ENCODE results near the gene ODC1.

DNA sequence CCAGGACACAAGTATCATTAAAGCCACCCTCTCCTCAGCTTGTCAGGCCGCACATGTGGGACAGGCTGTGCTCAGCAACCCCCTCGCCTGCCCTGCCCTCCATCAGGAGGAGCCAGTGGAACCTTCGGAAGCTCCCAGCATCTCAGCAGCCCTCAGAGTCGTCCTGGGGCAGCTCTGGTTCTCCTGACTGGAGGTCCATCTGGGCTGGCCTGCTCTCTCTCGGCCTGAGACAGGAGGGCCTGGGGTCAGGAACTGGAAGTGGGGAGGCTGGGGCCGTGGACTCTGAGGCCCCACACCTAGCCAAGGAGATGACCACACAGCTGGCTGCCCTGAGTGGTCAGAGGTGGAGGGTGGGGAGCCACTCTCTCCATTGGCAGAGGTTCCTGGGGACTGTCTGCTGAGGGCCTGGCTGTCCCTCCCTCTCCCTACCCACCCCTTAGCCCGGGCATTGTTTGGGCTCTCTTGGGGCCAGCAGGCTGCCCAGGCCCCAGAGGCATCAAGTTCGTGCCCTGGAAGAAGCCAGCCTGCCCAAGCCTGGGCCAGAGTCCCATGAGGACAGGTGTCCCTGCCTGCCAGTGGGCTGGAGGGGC is 23.1 kb downstream of the ODC1 start:
- TF ChIP-seq, protein P1, sequence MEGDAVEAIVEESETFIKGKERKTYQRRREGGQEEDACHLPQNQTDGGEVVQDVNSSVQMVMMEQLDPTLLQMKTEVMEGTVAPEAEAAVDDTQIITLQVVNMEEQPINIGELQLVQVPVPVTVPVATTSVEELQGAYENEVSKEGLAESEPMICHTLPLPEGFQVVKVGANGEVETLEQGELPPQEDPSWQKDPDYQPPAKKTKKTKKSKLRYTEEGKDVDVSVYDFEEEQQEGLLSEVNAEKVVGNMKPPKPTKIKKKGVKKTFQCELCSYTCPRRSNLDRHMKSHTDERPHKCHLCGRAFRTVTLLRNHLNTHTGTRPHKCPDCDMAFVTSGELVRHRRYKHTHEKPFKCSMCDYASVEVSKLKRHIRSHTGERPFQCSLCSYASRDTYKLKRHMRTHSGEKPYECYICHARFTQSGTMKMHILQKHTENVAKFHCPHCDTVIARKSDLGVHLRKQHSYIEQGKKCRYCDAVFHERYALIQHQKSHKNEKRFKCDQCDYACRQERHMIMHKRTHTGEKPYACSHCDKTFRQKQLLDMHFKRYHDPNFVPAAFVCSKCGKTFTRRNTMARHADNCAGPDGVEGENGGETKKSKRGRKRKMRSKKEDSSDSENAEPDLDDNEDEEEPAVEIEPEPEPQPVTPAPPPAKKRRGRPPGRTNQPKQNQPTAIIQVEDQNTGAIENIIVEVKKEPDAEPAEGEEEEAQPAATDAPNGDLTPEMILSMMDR (conservative IDR thresholded peaks at IDR 0.05; ENCODE audit: low read depth, low read length), result no peak
- no peak for TF ChIP-seq SMC3 (IDR thresholded peaks at IDR 0.05; ENCODE audit: low read depth, low read length)
- TF ChIP-seq, protein P2, sequence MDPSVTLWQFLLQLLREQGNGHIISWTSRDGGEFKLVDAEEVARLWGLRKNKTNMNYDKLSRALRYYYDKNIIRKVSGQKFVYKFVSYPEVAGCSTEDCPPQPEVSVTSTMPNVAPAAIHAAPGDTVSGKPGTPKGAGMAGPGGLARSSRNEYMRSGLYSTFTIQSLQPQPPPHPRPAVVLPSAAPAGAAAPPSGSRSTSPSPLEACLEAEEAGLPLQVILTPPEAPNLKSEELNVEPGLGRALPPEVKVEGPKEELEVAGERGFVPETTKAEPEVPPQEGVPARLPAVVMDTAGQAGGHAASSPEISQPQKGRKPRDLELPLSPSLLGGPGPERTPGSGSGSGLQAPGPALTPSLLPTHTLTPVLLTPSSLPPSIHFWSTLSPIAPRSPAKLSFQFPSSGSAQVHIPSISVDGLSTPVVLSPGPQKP (IDR thresholded peaks at IDR 0.05; ENCODE audit: borderline replicate concordance, low read depth, low read length), result no peak

All from IMR-90 (cell line).